Neural cell (in vitro differentiated cells): ENCODE data around the gene SEC23A. TPM values are rescaled to one million over a fixed set of nuclear protein-coding genes. Genes with fewer than 3 reads are reported as not detected.
"Not testable (repeated sequence)": the region's sequence is repeated elsewhere in the genome, so short reads cannot be mapped to it uniquely, and the experiment has no call there.

ENCODE experiments used
- H2AFZ ChIP-seq: fragments of 200-600, 300-800 bp; sonication (generic), shearing (Covaris generic); 2 replicates; pipeline ENCODE4 v1.6.0; 2014; ENCODE audit warnings: low read depth, mild to moderate bottlenecking, antibody characterized with exemption, low read length, moderate library complexity
- H3F3A ChIP-seq: fragments of 200-600 bp; shearing (Covaris generic); 2 replicates; pipeline ENCODE4 v1.6.1; 2016; ENCODE audit warnings: mild to moderate bottlenecking, moderate library complexity, mixed read lengths, antibody characterized with exemption, low read length; ENCODE audit not compliant: insufficient read depth, poor library complexity, severe bottlenecking
- H3K27ac ChIP-seq: fragments of 200-600, 300-800 bp; sonication (generic), shearing (Covaris generic); 2 replicates; pipeline ENCODE4 v1.5.1; 2014; ENCODE audit warnings: mild to moderate bottlenecking, low read length, moderate library complexity
- H3K27me3 ChIP-seq: fragments of 300-800, 200-600 bp; sonication (generic), shearing (Covaris generic); 2 replicates; pipeline ENCODE4 v1.6.0; 2014; ENCODE audit warnings: mild to moderate bottlenecking, low read depth, low read length, moderate library complexity; ENCODE audit not compliant: insufficient read depth
- H3K36me3 ChIP-seq: fragments of 300-800, 200-600 bp; sonication (generic), shearing (Covaris generic); 2 replicates; pipeline ENCODE4 v1.5.1; 2014; ENCODE audit warnings: mild to moderate bottlenecking, antibody characterized with exemption, low read length, moderate library complexity; ENCODE audit not compliant: insufficient read depth
- H3K4me2 ChIP-seq: fragments of 300-800, 200-600 bp; sonication (generic), shearing (Covaris generic); 2 replicates; pipeline ENCODE4 v1.6.0; 2014; ENCODE audit warnings: mild to moderate bottlenecking, low read length
- H3K4me3 ChIP-seq: fragments of 300-800, 200-600 bp; sonication (generic), shearing (Covaris generic); 2 replicates; pipeline ENCODE4 v1.5.1; 2014; ENCODE audit warnings: mild to moderate bottlenecking, low read length, moderate library complexity
- H3K79me2 ChIP-seq: fragments of 200-600 bp; shearing (Covaris generic); replicated peaks from 2 replicates; pipeline ENCODE4 v1.6.0; 2014; ENCODE audit warnings: mild to moderate bottlenecking, low read length, moderate library complexity; ENCODE audit not compliant: insufficient read depth
- H3K9ac ChIP-seq: fragments of 300-800, 200-600 bp; sonication (generic), shearing (Covaris generic); 2 replicates; pipeline ENCODE4 v1.6.1; 2016; ENCODE audit warnings: mild to moderate bottlenecking, low read length, mixed read lengths
- H3K9me2 ChIP-seq: fragments of 200-600 bp; shearing (Covaris generic); 2 replicates; pipeline ENCODE4 v1.6.1; 2016; ENCODE audit warnings: mild to moderate bottlenecking, low read length, mixed read lengths; ENCODE audit not compliant: insufficient read depth
- H3K9me3 ChIP-seq: fragments of 200-600, 300-800 bp; sonication (generic), shearing (Covaris generic); 2 replicates; pipeline ENCODE4 v1.6.1; 2016; ENCODE audit warnings: mild to moderate bottlenecking, mixed run types, low read length, moderate library complexity, mixed read lengths
- H4K20me1 ChIP-seq: fragments of 200-600 bp; shearing (Covaris generic); 2 replicates; pipeline ENCODE4 v1.6.1; 2016; ENCODE audit warnings: mild to moderate bottlenecking, mixed run types; ENCODE audit not compliant: insufficient read depth
- EP300 ChIP-seq: fragments of 450-650 bp; conservative IDR thresholded peaks from 2 replicates; pipeline ENCODE4 v1.6.1; 2014; ENCODE audit warnings: antibody characterized with exemption, mild to moderate bottlenecking, moderate library complexity; ENCODE audit not compliant: poor library complexity, severe bottlenecking
- EZH2 ChIP-seq: fragments of 200-600, 300-800 bp; shearing (Covaris generic), sonication (generic); IDR thresholded peaks from 2 replicates; pipeline ENCODE4 v1.6.1; 2014; ENCODE audit warnings: antibody characterized with exemption, low read length, borderline replicate concordance, mild to moderate bottlenecking; ENCODE audit not compliant: insufficient read depth, poor library complexity, severe bottlenecking
- polyA plus RNA-seq: library from polyadenylated mRNA; depleted of rRNA; stranded (reverse); fragments of >200 nt; gene quantifications from 2 replicates; pipeline ENCODE4 v1.2.3, GENCODE V29; 2014
- TF ChIP-seq, protein P1 (sequence below): fragments of 450-650 bp; IDR thresholded peaks from 2 replicates; pipeline ENCODE4 v1.5.1; 2014; ENCODE audit warnings: antibody characterized with exemption, mild to moderate bottlenecking, moderate library complexity; ENCODE audit not compliant: poor library complexity, severe bottlenecking

Gene SEC23A
- polyA plus RNA-seq, 1 donor from 2014 or later, result 107 TPM

DNA sequence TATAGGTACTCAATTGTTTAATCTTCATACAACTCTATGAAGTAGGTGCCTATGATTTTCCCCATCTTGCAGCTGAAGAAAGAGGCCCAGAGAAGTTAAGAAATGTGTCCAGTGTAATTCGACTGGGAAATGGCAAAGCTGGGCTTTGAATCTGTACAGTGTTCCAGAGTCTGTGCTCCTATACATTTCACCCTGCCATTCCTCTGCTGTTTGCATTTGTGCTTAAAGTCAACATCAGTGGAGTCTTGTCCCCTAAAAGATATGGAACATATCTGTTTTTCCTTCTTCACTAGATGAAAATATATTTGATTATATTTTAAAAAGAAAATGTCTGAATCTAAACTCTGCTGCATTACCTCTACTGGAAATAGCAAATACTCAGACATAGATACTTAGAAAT is 88.6 kb downstream of the SEC23A start:
- no peaks in the 10 kb centered on the region for H3K27me3 ChIP-seq
- no peaks in the 10 kb centered on the region for H3K9me2 ChIP-seq
- no peaks in the 10 kb centered on the region for H3K9me3 ChIP-seq
- TF ChIP-seq EZH2 (no peak), EP300 (no peak)
- TF ChIP-seq, protein P1, sequence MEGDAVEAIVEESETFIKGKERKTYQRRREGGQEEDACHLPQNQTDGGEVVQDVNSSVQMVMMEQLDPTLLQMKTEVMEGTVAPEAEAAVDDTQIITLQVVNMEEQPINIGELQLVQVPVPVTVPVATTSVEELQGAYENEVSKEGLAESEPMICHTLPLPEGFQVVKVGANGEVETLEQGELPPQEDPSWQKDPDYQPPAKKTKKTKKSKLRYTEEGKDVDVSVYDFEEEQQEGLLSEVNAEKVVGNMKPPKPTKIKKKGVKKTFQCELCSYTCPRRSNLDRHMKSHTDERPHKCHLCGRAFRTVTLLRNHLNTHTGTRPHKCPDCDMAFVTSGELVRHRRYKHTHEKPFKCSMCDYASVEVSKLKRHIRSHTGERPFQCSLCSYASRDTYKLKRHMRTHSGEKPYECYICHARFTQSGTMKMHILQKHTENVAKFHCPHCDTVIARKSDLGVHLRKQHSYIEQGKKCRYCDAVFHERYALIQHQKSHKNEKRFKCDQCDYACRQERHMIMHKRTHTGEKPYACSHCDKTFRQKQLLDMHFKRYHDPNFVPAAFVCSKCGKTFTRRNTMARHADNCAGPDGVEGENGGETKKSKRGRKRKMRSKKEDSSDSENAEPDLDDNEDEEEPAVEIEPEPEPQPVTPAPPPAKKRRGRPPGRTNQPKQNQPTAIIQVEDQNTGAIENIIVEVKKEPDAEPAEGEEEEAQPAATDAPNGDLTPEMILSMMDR, result no peak
- no peak overlapping the region for H3K9ac ChIP-seq
- H3K79me2 ChIP-seq, result no peaks in the 10 kb centered on the region
- no peak overlapping the region for H2AFZ ChIP-seq
- no peak overlapping the region for H3K27ac ChIP-seq
- no peaks in the 10 kb centered on the region for H3K36me3 ChIP-seq
- H3F3A ChIP-seq, result no peaks in the 10 kb centered on the region
- H3K4me2 ChIP-seq, result no peak overlapping the region
- H3K4me3 ChIP-seq, result no peak overlapping the region
- no peaks in the 10 kb centered on the region for H4K20me1 ChIP-seq

DNA sequence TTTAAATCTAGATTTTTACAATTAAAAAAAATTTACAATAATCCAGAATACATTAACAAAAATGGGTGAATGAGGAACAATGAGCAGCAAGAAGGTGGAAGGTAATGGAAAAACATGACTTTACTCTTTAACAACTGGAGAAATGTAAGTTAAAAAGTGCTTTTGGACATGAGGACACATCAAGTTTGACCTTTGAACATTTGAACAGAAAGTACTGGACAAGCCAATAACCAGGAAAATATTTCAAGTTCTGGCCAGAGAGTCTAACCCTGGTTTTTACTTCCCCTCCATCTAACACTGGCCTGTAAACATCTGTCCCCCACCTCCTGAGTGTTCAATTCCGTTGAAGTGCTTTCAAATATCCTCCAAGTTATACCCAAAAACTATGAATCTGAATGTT is 94.1 kb downstream of the SEC23A start:
- not testable (repeated sequence) for H3K4me2 ChIP-seq, H4K20me1 ChIP-seq, H3F3A ChIP-seq, H3K36me3 ChIP-seq, H3K9ac ChIP-seq, H3K4me3 ChIP-seq, H2AFZ ChIP-seq, H3K27ac ChIP-seq, H3K27me3 ChIP-seq, H3K9me3 ChIP-seq, H3K9me2 ChIP-seq, H3K79me2 ChIP-seq

DNA sequence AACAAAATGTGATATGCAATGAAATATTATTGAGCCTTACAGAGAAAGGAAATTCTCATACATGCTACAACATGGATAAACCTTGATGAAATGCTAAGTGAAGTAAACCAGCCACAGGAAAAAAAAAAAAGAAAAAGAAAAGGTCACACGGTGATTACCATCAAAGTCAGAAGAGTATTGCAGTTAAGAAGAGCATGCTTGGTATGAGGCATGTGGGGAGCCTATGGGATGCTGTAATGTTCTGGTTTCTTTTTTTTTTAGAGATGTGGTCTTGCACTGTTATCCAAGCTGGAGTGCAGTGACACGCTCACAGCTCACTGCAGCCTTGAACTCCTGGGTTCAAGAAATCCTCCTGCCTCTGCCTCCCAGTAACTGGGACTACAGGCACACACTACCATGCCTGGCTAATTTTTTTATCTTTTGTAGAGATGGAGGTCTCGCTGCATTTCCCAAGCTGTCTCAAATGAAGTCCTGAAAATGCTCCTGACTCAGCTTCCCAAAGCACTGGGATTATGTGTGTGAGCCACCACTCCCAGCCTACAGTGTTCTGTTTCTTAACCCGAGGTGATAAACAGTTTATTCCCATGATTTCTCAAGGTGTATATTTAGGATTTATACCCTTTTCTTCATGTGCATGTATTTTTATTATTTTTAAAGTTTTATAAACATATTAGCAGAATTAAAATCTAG is 96.2 kb downstream of the SEC23A start:
- Histone ChIP-seq H3K9me2 (no peaks in the 10 kb centered on the region), H3K27ac (no peak overlapping the region), H4K20me1 (no peaks in the 10 kb centered on the region), H3K36me3 (no peaks in the 10 kb centered on the region), H3K79me2 (no peaks in the 10 kb centered on the region), H3K9ac (no peak overlapping the region), H3K4me2 (no peak overlapping the region), H3K9me3 (no peaks in the 10 kb centered on the region), H3K27me3 (no peaks in the 10 kb centered on the region), H3F3A (no peaks in the 10 kb centered on the region), H2AFZ (no peak overlapping the region), H3K4me3 (no peak overlapping the region)
- TF ChIP-seq, protein P1, result no peak
